Hepatic stellate cell (primary cell): ENCODE results near the gene MRPL23.
"Not testable (repeated sequence)": the region's sequence is repeated elsewhere in the genome, so short reads cannot be mapped to it uniquely, and the experiment has no call there.

Experiments
- DNase-seq: peaks from one replicate; pipeline ENCODE4 v3.0.0; 2011; ENCODE audit warnings: low spot score

MRPL23 gene

DNA sequence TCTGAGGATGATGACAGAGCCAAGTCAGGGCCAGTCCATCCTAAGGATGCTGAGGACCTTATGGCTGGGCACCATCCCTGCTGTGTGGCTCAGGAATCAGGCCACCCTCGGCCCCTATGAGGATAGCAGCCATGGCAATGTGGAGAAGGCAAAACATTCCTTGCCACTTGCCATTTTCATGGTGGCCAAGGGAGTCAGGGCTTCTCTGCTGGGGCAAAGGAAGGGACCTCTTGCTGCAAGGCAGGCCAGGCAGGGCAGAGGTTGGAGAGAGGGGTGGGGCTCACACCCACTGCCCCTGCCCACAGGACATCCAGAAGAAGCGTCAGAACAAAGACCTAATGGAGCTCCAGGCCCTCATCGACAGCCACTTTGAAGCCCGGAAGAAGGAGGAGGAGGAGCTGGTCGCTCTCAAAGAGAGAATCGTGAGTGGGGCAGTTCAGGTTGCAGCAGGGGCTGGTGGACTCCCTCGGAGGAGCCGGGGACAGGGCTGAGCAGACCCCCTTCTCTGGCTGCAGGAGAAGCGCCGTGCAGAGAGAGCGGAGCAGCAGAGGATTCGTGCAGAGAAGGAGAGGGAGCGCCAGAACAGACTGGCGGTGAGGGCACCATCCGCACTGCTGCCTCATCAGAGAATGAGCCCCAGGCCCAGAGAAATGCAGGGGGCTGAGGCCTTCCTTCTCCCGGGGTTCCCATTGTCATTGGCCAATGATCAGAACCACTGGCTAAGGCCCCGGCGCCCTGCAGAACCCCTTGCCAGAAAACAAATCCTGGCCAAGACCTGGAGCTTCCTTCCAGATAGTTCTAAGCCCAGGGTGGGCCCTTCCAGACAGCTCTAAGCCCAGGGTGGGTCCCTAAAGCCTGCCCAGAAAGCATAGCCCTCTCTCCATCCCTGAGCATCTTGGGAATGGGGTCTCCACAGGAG is 13.5 kb upstream of the MRPL23 start:
- DNase-seq, result no peak

DNA sequence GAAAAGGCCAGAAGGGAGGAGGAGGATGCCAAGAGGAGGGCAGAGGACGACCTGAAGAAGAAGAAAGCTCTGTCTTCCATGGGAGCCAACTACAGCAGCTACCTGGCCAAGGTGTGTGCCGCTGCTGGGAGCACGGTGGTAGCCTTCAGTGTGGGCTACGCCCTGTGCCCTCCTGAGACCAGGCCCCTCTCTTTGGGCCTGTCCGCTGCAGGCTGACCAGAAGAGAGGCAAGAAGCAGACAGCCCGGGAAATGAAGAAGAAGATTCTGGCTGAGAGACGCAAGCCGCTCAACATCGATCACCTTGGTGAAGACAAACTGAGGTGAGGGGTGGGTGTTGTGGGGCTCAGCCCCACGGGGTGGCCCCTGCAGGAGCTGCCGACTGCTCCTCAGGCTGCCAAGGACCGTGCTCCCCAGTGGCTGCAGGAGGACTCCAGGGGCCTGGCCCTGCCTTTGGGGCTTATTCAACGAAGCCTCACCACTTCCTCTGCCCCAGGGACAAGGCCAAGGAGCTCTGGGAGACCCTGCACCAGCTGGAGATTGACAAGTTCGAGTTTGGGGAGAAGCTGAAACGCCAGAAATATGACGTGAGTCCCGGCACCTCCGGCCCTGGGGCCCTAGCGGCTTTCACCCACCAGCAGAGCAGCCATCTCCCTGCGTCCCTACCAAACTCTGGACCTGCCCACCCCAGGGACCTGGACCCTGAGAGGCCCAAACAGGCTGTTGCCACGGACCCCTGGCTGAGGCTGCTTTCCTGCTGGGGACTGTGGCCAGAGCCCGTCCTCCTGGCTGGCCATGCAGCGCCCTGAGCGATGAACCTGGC is 12.6 kb upstream of the MRPL23 start:
- DNase-seq, result no peak

DNA sequence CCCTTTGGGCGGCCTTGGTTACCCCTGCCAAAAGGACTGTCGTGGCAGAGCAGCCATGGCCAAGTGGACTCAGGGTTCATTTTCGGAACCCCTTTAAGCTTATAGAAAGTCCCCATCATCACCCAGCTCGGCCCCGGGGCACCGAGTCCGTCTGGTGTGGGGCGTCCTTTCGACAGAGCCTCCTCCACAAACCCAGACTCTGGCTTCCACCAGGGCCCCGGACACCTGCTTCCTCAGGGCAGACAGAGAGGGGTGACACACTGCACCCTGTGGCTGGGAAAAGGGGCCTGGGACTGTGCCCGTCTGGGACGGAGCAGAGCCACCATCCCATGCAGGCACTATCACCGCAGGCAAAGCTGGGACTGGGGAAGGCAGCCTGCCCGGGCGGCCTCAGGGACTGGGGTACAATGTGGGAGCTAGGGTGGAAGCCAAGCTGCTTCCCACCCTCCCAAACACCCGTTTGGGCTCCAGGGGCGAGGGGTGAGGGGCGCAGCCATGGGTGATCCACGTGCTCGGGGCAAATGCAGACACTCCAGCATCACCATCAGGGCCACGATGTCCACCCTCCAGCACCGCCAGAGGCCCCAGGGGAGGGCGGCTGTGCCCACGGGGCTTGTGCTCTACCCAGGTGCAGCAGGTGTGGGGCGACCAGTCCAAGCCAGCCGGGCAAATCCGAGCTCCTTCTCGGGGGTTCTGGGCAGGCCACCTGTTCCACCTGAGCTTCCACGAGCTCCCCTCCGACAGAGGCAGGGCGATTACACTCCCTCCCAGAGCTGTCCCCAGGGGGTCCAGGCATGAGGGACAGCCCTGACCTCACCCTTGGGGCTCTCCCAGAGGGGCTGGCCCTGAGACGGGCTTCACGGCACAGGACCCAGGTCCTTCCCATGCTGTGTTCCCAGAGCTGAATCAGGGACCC is 11.7 kb upstream of the MRPL23 start:
- DNase-seq, result no peak

DNA sequence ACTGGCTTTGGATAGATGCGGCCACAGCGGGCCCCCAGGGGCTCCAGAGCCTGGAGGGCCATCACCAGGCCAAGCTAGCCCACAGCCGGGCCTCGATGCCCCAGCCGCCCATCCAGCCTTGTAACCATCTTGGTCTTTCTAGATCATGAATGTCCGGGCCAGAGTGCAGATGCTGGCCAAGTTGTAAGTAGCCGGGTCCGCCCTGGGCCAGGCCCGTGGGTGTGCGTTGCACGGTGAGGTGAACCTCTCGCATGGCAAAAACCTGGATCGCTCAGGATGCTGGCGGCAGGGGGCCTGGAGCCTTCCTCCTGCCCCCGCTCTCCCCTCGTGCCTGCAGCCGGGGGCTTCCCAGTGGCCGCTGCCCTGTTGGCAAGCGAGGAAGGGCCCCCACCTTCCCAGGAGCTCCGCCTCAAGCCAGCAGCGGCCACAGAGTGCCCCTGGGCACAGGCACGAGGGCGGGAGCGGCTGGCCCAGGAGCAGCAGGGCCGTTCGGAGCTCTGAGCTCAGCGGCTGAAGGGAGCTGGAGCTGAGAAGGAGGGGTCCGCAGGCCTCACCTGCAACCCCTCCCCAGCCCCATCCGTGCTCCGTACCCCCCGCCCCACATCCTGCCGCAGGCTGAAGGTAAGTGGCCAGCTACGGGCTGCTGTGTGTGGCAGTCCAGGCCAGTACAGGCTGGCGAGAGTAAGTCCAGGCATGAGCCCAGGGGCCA is 10.9 kb upstream of the MRPL23 start:
- no peak for DNase-seq

DNA sequence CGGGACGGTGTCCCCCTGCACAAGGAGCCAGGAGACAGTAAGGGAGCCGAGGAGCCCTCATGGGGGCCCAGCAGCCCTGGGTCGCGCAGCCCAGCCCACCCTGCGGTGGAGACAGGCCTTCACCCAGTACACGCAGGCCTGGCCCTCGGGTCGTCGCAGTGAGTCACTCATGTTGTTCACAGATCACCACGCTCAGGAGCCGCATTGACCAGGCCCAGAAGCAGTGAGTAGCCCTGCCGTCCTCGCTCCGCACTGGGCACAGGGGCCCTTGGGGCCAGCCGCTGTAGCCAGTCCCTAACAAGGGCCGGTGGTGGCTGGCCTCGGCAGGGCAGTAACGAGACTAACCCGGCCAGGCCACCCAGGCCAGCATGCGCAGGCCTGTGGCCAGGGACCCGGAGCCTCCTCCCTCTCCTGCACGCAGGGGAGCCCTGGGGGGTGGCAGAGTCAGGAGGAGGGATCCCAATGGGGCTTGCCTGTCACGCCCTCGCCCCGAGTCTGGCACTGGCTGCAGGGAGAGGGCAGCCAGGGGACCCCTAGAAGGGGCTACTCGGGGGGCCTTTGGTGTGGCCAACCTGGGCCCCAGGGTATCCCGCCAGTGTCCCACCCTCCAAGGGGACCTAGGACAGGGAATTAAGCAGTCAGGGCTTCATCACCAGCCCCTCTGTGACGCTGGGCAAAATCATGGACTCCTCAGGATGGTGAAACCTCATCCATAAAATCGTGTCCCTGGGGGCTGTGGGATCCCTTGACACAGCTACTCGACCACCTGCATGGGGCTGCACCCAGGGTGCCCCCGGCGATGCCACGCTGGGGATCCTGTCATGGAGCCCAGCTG is 10.1 kb upstream of the MRPL23 start:
- no peak for DNase-seq

DNA sequence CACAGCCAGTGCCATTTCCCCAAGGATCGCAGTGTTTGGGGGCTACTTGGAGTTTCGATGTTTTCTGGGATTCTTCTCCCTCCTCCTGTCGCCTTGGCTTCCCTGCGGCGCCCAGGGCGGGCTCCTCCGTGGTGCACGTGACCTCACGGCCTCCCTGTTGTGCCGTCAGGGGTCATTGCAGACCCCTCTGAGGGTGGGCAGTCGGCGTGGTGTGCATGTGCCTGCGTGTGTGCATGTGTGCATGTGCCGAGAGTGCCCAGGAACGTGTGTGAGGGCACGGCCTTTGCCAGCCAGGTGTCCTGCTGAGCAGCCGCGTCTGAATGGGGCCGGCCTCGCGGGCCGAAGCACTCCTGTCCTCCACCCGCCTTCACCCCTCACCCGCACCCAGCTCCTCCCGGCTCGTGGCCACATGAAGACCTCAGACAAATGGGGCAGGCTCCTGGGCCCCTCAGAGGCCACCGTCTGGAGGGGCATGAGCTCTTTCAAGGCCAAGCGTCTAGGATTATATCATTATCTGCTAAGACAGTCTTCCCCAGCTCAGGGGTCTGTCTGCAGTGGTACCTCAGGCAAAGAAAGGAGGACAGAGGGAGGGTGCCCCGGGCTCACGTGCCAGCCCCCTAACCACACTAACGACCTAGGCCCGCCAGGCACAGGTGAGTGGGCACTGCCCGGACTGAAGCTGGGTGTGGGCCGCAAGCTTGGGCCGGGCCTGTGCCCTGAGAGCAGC is 9.4 kb upstream of the MRPL23 start:
- no peak for DNase-seq

DNA sequence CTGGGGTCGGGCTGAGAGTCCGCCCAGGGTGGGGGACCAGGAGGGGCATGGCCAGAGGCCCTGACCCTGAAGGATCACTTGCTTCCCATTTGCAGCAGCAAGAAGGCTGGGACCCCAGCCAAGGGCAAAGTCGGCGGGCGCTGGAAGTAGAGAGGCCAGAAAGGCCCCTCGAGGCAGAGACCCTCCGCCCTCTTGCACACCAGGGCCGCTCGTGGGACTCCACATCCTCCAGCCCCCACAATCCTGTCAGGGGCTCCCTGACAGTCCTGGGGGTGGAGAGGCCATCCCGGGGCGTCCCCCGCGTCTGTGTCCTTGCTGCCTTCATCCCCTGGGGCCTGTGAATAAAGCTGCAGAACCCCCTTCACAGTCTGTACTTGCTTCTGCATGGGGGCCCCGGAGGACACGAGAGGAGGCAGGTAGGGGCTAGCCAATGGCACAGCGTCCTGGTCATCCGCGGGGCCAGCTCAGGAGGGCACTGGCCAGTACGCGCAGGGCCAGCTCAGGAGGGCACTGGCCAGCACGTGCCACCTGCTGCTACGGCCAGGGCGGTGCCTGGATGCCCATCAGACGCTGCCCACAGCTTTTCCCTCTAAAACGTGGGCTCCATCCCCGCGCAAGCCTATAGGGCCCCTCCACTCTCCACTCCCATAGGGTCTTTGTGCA is 8.7 kb upstream of the MRPL23 start:
- no peak for DNase-seq

DNA sequence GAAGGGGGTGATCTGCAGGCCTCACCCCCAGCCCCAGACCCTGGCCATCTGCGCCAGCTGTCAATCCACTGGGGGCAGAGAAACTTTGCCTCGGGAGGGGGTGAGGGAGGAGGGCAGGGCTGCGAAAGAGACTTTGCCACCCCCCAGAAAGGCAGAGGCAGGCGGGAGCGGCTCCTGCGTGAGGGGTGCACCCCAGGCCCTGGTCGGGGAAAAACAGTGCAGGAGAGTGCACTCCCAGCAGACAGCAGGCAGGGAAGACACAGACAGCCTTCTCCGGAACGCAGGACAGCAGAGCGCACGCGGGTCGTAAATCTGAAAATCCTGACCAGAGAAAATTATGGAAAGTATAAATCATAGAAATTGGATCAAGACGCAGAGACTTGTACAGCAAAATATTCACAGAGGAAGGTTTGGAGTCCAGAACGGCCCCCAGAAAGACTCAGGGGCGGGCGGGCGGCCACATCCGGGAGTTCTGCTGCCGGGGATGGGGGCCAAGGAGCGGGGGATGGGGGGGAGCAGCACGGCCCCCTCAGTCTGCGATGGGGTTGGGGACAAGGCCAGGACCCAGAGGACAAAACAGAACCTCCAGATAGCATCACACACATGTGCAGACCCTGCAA is 8.0 kb upstream of the MRPL23 start:
- DNase-seq, result no peak

DNA sequence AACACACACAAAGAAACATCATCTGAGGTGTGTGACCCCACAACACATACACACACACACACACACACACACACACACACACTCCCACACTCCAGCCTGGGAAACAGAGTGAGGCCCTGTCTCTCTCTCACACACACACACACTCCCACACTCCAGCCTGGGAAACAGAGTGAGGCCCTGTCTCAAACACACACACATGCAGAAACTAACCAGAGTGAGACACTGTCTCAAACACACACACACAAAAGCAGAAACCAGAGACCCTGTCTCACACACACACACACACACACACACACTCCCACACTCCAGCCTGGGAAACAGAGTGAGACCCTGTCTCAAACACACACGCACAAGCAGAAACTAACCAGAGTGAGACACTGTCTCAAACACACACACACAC is 7.3 kb upstream of the MRPL23 start:
- DNase-seq, result not testable (repeated sequence)

DNA sequence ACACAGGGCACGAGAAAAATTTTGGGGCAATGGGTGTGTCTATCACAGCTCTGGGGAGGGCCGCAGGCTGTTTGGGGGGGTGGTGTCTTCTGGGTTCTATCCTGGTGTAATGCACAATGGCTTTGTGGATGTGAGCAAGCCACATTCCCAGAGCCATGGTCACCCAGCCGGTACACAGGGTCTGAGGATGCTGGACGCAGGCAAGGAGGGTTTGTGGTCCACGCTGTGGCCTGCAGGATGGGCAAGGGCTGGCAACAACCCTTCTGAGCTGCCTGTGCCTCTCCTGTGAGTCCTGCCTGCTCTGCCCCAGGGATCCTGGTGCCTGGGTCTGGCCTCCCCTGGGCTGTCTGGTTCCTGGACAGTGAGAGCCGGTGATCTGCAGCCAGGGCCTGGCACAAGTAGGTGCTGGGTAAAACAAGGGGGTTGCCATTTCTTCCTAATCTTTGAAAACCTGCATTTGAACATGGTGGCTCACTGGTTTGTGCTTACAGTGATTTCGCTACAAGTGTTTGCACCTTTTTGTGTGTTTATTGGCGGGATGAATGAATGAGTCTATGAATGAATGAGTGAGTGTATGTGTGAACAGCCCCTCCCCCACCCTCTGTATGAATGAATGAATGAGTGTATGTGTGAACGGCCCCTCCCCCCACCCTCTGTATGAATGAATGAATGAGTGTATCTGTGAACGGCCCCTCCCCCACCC is 4.4 kb upstream of the MRPL23 start:
- DNase-seq, result no peak

DNA sequence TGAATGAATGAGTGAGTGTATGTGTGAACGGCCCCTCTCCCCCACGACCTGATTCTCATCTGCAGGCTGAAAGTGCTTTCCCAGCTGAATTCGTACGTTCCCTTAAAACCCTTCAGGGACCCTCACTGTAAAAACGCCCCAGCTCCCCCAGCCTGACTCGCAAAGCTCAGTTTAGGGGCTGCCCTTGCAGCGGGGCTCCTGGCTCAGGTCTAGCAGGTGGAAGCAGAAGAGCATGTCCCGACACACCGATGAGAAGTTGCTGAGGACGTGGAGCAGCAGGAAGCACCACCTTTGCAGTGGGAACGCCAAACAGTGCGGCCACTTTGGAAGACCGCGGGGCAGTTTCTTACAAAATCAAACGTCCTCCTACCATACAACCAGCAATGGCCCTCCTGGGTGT is 3.6 kb upstream of the MRPL23 start:
- no peak for DNase-seq

DNA sequence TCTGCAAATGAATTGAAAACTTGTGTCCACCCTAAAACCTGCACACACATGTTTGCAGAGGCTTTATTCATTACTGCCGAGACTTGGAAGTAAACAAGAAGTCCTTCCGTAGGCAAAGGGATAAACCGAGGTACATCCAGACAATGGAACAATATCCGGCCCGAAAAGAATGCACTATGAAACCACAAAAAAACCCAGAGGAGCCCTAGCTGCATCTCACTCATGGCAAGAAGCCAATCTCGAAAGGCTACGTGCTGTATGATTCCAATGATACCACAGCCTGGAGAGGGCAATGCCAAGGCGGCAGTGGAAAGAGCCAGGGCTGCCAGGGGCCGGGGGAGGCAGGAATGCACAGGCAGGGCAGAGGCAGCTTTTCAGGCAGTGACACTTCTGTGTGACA is 3.2 kb upstream of the MRPL23 start:
- DNase-seq, result no peak

DNA sequence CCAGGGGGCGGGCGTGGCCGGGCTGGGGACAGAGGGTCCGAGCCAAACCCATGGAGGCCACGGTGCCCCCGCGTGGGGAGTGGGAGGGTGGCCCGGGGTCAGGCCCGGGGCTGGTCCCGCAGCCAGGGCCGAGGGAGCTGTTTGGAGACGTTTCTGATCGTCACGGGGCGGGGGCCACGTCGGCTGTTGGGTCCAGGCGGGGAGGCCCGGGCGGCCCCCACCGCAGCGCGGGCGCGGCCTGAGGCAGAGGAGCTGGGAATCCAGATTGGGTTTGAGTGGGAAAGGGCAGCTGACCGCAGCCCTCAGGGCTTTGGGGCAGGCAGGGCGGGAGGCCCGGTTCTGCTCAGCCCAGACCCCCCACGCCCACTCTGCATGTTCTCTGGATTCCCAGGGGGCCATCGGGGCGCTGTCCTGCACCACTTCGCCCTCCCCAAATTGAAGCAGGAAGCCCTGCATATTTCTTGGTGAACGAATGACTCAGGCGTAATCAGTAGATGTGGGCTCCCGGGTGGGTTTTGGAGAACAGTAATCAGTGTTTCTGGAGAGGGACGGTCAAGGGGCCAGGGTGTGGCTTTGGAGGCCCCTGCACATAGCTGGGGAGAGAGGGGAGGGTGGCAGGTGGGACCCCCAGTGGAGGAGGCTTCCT is 583 bp downstream of the MRPL23 start:
- DNase-seq, result no peak

DNA sequence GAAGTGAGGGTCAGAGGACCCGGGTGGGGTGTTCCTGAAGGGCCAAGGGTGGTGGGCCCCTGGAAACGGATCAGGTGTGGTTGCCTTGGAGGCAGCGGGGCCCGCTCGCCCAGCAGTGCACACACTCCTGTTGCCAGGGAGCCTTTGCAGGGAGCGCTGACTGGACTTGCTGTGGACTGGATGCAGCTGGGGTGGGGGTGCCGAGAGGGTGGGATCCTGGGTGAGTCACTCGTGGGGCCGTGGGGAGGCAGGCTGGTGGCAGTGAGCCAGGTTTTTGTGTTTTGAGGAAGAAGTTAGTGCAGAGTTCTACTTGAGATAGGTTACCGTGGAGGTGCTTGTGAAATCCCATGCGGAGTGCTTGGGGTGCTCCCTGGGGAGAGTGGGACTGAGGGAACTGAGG is 1.3 kb downstream of the MRPL23 start:
- DNase-seq, result no peak

DNA sequence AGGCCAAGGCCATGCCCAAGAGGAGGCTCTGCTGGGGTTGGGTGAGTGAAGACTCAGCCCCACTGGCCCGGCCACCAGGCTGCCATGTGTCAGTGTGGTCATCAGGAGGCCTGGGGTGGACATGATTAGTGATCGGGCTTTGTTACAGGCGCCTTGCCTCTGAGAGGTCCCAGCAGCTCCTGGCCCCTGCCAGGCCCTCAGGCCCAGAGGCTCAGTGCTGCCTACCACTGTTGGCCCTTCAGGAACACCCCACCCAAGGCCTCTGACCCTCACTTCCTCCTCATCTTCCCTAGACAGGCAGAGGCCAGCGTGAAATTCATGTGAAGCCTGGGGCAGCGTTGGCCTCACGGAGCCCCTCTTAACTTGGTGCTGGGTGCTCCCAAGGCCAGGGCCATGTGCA is 2.2 kb downstream of the MRPL23 start:
- no peak for DNase-seq

DNA sequence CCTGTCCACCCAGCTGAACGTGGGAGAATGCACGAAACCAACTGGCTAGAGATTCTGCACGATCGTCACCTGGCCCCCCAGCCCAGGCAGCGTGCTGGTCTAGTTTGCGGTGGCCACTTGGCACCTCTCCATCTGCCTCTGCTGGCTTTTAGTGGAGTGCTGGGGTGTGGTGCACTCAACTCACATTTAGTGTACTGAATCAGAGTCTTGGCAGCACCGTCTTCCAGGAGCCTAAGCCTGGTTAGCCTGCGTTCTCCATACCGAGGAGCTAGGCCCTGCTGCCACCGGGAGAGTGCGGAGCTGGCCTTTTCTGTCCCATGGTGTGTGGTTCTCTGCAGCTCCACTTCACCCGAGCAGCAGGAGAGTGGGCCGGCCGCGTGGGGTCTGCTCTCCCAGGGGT is 2.8 kb downstream of the MRPL23 start:
- no peak for DNase-seq

DNA sequence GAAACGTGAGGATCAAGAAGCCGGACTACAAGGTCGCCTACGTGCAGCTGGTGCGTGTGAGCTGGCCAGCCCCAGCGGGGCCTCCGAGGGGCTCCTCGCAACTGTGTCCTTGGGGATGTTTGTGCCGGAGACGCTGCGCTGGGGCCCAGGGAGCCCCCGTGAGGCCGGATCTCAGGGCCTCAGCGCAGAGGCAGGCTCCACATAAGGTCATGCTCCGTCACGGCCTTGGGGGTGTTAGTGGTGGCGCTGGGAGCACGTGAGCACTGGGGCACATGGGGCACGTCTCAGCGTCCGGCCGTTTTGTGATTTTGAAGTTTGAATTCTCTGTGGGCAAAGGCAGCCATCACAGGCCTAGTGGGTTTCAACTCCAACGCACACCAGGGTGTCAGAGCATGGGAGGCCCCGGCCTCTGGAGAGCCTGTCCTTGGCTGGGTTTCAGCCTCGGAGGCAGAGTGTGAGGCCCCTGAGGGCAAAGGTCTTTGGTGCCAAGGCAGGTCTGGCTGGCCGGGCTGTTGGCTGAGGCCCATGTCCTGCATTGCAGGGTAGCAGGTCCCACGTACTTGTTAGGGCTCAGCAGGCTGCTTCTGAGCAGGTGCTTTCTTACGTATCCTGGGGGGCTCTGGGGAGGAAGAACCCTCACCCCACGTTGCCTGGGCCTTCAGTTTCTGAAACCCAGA is 5.8 kb downstream of the MRPL23 start:
- no peak for DNase-seq
